ENCODE results near the gene HMGCS2. TPM values are rescaled to one million over a fixed set of nuclear protein-coding genes. Genes with fewer than 3 reads are reported as not detected.

The HMGCS2 gene
- total and polyA plus RNA-seq, 4 donors = 297 to 944 (median 841) TPM

DNA sequence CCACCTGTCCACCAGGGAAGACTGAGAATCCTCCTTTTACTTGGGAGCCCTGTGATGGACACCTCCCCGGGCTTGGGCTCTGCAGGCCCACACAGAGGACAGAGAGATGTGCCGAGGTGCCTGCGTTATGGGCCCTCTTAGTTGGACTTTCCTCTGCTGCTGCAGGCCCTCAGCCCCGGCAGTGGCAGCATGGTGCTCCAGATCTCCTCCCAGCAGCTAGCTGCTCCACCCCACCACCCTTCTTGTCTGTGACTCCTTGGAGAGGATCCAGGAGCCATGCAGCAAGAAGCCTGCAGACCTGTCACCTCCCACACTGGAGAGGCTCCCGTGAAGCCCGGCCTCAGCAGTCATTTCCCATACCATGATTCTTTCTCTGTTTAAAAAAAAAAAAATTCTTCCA, 29.6 kb downstream of the HMGCS2 start:
- H3K4me3 ChIP-seq (ENCODE audit: low read depth in 1 of 3, low read length in 3 of 3) = no peak overlapping the region
- H3K4me1 ChIP-seq (ENCODE audit: control insufficient read depth in 4 of 4, insufficient read depth in 4 of 4, low read length in 3 of 4) = peaks cover 0 to 55% (median 25%) of the 10 kb centered on the region in 4 donors
- H3K27ac ChIP-seq (ENCODE audit: low read depth in 1 of 2, low read length in 2 of 2) = no peak overlapping the region
- no peak overlapping the region for H3K9ac ChIP-seq (ENCODE audit: low read depth in 1 of 2, low read length in 2 of 2)
- no peaks in the 10 kb centered on the region for H3K9me3 ChIP-seq (ENCODE audit: control insufficient read depth in 4 of 4, low read length in 3 of 4)
- DNase-seq (ENCODE audit: low spot score) = no peak
- H3K36me3 ChIP-seq (ENCODE audit: control insufficient read depth in 4 of 4, insufficient read depth in 3 of 4, low read depth in 1 of 4, low read length in 3 of 4) = peaks cover 0 to 28% (median 15%) of the 10 kb centered on the region in 4 donors
- no peaks in the 10 kb centered on the region for H3K27me3 ChIP-seq (ENCODE audit: control insufficient read depth in 4 of 4, insufficient read depth in 4 of 4, low read length in 3 of 4)
- no peak for TF ChIP-seq SP1 (IDR thresholded peaks at IDR 0.05)
- TF ChIP-seq ATF3 (IDR thresholded peaks at IDR 0.05) = no peak
- TF ChIP-seq GABPA (IDR thresholded peaks at IDR 0.05 in 1 of 2, conservative IDR thresholded peaks at IDR 0.05 in 1 of 2) = no peak
- TF ChIP-seq NR2F2 (IDR thresholded peaks at IDR 0.05) = no peak
- TF ChIP-seq MAX (IDR thresholded peaks at IDR 0.05) = no peak
- TF ChIP-seq CTCF (IDR thresholded peaks at IDR 0.05; ENCODE audit: low read depth, low read length, missing input control) = no peak
- TF ChIP-seq TAF1 (conservative IDR thresholded peaks at IDR 0.05) = no peak
- TF ChIP-seq, protein P1, sequence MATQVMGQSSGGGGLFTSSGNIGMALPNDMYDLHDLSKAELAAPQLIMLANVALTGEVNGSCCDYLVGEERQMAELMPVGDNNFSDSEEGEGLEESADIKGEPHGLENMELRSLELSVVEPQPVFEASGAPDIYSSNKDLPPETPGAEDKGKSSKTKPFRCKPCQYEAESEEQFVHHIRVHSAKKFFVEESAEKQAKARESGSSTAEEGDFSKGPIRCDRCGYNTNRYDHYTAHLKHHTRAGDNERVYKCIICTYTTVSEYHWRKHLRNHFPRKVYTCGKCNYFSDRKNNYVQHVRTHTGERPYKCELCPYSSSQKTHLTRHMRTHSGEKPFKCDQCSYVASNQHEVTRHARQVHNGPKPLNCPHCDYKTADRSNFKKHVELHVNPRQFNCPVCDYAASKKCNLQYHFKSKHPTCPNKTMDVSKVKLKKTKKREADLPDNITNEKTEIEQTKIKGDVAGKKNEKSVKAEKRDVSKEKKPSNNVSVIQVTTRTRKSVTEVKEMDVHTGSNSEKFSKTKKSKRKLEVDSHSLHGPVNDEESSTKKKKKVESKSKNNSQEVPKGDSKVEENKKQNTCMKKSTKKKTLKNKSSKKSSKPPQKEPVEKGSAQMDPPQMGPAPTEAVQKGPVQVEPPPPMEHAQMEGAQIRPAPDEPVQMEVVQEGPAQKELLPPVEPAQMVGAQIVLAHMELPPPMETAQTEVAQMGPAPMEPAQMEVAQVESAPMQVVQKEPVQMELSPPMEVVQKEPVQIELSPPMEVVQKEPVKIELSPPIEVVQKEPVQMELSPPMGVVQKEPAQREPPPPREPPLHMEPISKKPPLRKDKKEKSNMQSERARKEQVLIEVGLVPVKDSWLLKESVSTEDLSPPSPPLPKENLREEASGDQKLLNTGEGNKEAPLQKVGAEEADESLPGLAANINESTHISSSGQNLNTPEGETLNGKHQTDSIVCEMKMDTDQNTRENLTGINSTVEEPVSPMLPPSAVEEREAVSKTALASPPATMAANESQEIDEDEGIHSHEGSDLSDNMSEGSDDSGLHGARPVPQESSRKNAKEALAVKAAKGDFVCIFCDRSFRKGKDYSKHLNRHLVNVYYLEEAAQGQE (IDR thresholded peaks at IDR 0.05) = no peak
- TF ChIP-seq JUND (IDR thresholded peaks at IDR 0.05) = no peak
- TF ChIP-seq FOXA2 (IDR thresholded peaks at IDR 0.05) = no peak
- TF ChIP-seq HNF4A (conservative IDR thresholded peaks at IDR 0.05) = no peak
- no peak for TF ChIP-seq RAD21 (IDR thresholded peaks at IDR 0.05)
- 89% methylated on average over 6 of the region's 6 CpGs for WGBS

- H3K9me3 ChIP-seq (ENCODE audit: control insufficient read depth in 4 of 4, low read length in 3 of 4) = no peaks in the 10 kb centered on the region
- no peak for TF ChIP-seq RXRA (IDR thresholded peaks at IDR 0.05)
- TF ChIP-seq CTCF (IDR thresholded peaks at IDR 0.05; ENCODE audit: low read depth, low read length, missing input control) = no peak
- TF ChIP-seq GABPA (IDR thresholded peaks at IDR 0.05 in 1 of 2, conservative IDR thresholded peaks at IDR 0.05 in 1 of 2) = no peak
- no peak for TF ChIP-seq RAD21 (IDR thresholded peaks at IDR 0.05)
Measured at GRCh38 chr1:119738100-119738720, 30.5 kb downstream of the HMGCS2 start.

More at GRCh38 chr1:119738100-119738720, 30.5 kb downstream of the HMGCS2 start:
- DNase-seq (ENCODE audit: low spot score) = no peak
- Histone ChIP-seq H3K9ac (ENCODE audit: low read depth in 1 of 2, low read length in 2 of 2) (no peak overlapping the region), H3K4me1 (ENCODE audit: control insufficient read depth in 4 of 4, insufficient read depth in 4 of 4, low read length in 3 of 4) (peaks cover 0 to 53% (median 18%) of the 10 kb centered on the region in 4 donors), H3K4me3 (ENCODE audit: low read depth in 1 of 3, low read length in 3 of 3) (no peak overlapping the region), H3K27ac (ENCODE audit: low read depth in 1 of 2, low read length in 2 of 2) (no peak overlapping the region), H3K36me3 (ENCODE audit: control insufficient read depth in 4 of 4, insufficient read depth in 3 of 4, low read depth in 1 of 4, low read length in 3 of 4) (peaks cover 0 to 32% (median 15%) of the 10 kb centered on the region in 4 donors), H3K27me3 (ENCODE audit: control insufficient read depth in 4 of 4, insufficient read depth in 4 of 4, low read length in 3 of 4) (no peaks in the 10 kb centered on the region)
- WGBS = 88% methylated on average over 7 of the region's 7 CpGs
